Panc1 (cell line): ENCODE data around the gene MED12L. TPM values are rescaled to one million over a fixed set of nuclear protein-coding genes. Genes with fewer than 3 reads are reported as not detected.

Source experiments
- ATAC-seq: fragments of 200-7000 bp; cut with Tn5 transposase; 2 replicates; pipeline ENCODE4 v1.9.1; 2020; ENCODE audit warnings: mild to moderate bottlenecking, moderate library complexity
- BruUV-seq: library from RNA; stranded (reverse); fragments of 400-500 nt; replicated peaks from 2 replicates; lab custom pipeline; 2021; lab: Mats Ljungman, UMichigan
- CTCF ChIA-PET: fragments of 300-600 bp; sonication (Branson Sonifier 250); formaldehyde crosslinking; loops from one replicate; lab custom pipeline; 2022; ENCODE audit warnings: antibody characterized with exemption; lab: Charles Lee
- POLR2A ChIA-PET: fragments of 300-600 bp; sonication (Branson Sonifier 250); formaldehyde crosslinking; loops from one replicate; lab custom pipeline; 2022; ENCODE audit warnings: antibody characterized with exemption; lab: Charles Lee
- DNase-seq: peaks from one replicate; pipeline ENCODE4 v3.0.0-alpha.2; 2010; ENCODE audit warnings: low read depth, low spot score
- H3K27ac ChIP-seq: 2 replicates; pipeline ENCODE4 v1.5.1; 2011; ENCODE audit warnings: mild to moderate bottlenecking, low read length, inconsistent platforms
- H3K27me3 ChIP-seq: fragments of 200-500 bp; sonication (Bioruptor generic); 2 replicates; pipeline ENCODE4 v1.6.0; 2014; ENCODE audit warnings: low read length, inconsistent platforms; ENCODE audit not compliant: control insufficient read depth, insufficient read depth
- H3K36me3 ChIP-seq: fragments of 200-500 bp; sonication (Bioruptor generic); 2 replicates; pipeline ENCODE4 v1.5.1; 2014; ENCODE audit warnings: inconsistent platforms, mild to moderate bottlenecking, low read length, moderate library complexity; ENCODE audit not compliant: control insufficient read depth, insufficient read depth
- H3K4me1 ChIP-seq: 2 replicates; pipeline ENCODE4 v1.5.1; 2011; ENCODE audit warnings: inconsistent platforms, mild to moderate bottlenecking, low read length, moderate library complexity; ENCODE audit not compliant: control insufficient read depth, insufficient read depth
- H3K4me3 ChIP-seq, 2 experiments: 2 replicates each; pipeline ENCODE4 v1.5.1; 2011 to 2012; ENCODE audit warnings: low read depth in 2 of 2, low read length in 2 of 2, mild to moderate bottlenecking in 2 of 2, inconsistent platforms in 1 of 2, moderate library complexity in 1 of 2
- H3K9me3 ChIP-seq: fragments of 200-500 bp; sonication (Bioruptor generic); 2 replicates; pipeline ENCODE4 v1.5.1; 2014; ENCODE audit warnings: low read depth, mild to moderate bottlenecking, inconsistent platforms, low read length, moderate library complexity; ENCODE audit not compliant: control insufficient read depth, insufficient read depth
- POLR2AphosphoS5 ChIP-seq: IDR thresholded peaks from 2 replicates; pipeline ENCODE4 v1.6.1; 2012; ENCODE audit warnings: mild to moderate bottlenecking, low read depth, low read length, moderate library complexity
- SIN3A ChIP-seq: IDR thresholded peaks from 2 replicates; pipeline ENCODE4 v1.6.1; 2012; ENCODE audit warnings: low read depth, mild to moderate bottlenecking, low read length, moderate library complexity, borderline replicate concordance; ENCODE audit not compliant: insufficient read depth
- TCF7L2 ChIP-seq: IDR thresholded peaks from 2 replicates; pipeline ENCODE4 v1.6.1; 2011; ENCODE audit warnings: mild to moderate bottlenecking, low read depth, low read length, inconsistent platforms
- in situ Hi-C: cut with HindIII; loops from 2 replicates; pipeline ENCODE4 v1.10.0; 2016; ENCODE audit warnings: low sequenced_read_pairs, low pct_unique_long_range_greater_than_20kb
- intact Hi-C: fragments of 100-400 bp; cut with micrococcal nuclease; formaldehyde crosslinking; loops from one replicate; pipeline ENCODE4 v1.10.0; 2022; ENCODE audit not compliant: unreplicated experiment
- total RNA-seq: library from RNA; stranded (reverse); gene quantifications from one replicate; pipeline ENCODE4 v1.2.1, GENCODE V29; 2021; ENCODE audit not compliant: unreplicated experiment
- TF ChIP-seq, protein P1 (sequence below): fragments of 450-650 bp; IDR thresholded peaks from 2 replicates; pipeline ENCODE4 v1.5.1; 2017; ENCODE audit warnings: mild to moderate bottlenecking
- TF ChIP-seq, protein P2 (sequence below), 2 experiments: IDR thresholded peaks; 2 replicates each; pipeline ENCODE4 v1.6.1; 2011 to 2012; ENCODE audit warnings: low read depth in 2 of 2, control low read depth in 1 of 2, low read length in 1 of 2, mild to moderate bottlenecking in 1 of 2, moderate library complexity in 1 of 2; ENCODE audit not compliant: insufficient read depth in 1 of 2

The MED12L gene
- total RNA-seq, 1 experiment from 2014 or later: 2.8 TPM

DNA sequence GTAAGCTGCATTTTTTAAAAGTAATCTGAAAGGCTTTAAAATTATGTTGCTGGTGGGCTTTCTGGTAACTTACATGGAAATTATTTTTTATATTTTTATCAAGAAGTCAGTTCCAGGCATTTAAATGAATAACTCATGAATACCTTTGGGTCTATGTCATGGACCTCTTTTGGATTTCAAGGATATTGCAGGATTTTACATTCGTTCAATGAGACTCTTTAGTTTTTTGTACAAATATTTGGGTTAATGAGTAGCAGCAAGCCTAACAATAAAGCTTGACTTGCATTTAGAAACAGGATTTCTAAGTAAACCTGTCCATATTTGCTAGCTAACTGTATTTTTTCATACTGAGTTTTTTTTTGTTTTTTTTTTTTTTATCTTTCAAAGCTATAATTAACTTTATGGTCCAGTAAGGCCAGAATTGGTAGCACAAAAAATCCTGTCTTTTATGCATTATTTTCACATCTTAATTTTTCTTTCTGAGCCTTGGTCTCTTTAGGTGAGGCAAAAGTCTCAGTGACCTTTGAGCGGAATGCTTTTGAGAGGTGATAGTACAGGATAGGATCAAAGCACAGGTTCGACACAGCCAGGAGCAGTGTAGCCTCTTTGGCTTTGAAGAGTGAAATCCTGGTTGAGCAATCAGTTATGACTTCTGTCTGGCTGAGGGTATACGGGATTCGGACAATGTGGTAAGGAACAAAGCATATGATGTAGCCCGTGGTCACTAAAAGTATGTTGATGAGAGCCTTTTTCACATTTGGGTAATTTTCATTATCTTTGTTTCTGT, 112.7 kb downstream of the MED12L start:
- ChIA-PET CTCF (no interaction called here), POLR2A (no interaction called here)
- no TSS peak for BruUV-seq
- intact Hi-C loops (no loop called here), in situ Hi-C loops (no loop called here)
- no peaks in the 10 kb centered on the region for H3K4me1 ChIP-seq
- no peak for ATAC-seq
- TF ChIP-seq, protein P1, sequence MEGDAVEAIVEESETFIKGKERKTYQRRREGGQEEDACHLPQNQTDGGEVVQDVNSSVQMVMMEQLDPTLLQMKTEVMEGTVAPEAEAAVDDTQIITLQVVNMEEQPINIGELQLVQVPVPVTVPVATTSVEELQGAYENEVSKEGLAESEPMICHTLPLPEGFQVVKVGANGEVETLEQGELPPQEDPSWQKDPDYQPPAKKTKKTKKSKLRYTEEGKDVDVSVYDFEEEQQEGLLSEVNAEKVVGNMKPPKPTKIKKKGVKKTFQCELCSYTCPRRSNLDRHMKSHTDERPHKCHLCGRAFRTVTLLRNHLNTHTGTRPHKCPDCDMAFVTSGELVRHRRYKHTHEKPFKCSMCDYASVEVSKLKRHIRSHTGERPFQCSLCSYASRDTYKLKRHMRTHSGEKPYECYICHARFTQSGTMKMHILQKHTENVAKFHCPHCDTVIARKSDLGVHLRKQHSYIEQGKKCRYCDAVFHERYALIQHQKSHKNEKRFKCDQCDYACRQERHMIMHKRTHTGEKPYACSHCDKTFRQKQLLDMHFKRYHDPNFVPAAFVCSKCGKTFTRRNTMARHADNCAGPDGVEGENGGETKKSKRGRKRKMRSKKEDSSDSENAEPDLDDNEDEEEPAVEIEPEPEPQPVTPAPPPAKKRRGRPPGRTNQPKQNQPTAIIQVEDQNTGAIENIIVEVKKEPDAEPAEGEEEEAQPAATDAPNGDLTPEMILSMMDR: no peak
- TF ChIP-seq, protein P2, sequence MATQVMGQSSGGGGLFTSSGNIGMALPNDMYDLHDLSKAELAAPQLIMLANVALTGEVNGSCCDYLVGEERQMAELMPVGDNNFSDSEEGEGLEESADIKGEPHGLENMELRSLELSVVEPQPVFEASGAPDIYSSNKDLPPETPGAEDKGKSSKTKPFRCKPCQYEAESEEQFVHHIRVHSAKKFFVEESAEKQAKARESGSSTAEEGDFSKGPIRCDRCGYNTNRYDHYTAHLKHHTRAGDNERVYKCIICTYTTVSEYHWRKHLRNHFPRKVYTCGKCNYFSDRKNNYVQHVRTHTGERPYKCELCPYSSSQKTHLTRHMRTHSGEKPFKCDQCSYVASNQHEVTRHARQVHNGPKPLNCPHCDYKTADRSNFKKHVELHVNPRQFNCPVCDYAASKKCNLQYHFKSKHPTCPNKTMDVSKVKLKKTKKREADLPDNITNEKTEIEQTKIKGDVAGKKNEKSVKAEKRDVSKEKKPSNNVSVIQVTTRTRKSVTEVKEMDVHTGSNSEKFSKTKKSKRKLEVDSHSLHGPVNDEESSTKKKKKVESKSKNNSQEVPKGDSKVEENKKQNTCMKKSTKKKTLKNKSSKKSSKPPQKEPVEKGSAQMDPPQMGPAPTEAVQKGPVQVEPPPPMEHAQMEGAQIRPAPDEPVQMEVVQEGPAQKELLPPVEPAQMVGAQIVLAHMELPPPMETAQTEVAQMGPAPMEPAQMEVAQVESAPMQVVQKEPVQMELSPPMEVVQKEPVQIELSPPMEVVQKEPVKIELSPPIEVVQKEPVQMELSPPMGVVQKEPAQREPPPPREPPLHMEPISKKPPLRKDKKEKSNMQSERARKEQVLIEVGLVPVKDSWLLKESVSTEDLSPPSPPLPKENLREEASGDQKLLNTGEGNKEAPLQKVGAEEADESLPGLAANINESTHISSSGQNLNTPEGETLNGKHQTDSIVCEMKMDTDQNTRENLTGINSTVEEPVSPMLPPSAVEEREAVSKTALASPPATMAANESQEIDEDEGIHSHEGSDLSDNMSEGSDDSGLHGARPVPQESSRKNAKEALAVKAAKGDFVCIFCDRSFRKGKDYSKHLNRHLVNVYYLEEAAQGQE (IDR thresholded peaks at IDR 0.05; ENCODE audit: insufficient read depth in 1 of 2, low read depth in 2 of 2, low read length in 1 of 2): no peak
- TF ChIP-seq TCF7L2 (no peak), SIN3A (no peak), POLR2AphosphoS5 (no peak)
- no peak overlapping the region for H3K27ac ChIP-seq
- no peak overlapping the region for H3K4me3 ChIP-seq
- H3K27me3 ChIP-seq: no peaks in the 10 kb centered on the region
- no peak for DNase-seq
- no peaks in the 10 kb centered on the region for H3K9me3 ChIP-seq
- no peaks in the 10 kb centered on the region for H3K36me3 ChIP-seq

DNA sequence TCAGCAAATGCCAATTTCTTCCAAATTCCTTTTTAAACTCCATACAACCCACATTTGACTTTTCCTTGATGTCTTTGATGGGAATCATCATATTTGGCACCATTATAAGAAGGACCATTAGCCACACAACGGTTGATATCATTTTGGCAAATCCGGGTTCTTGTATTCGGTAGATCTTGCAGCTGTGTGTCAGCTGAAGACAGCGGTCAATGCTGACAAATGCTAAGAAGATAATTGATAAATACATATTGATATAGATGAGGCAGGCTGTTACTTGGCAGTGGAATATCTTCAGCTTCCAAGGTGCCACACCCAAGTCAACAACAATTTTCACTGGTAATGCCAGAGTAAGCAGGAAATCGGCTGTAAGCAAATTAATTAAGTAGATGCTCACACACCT, 113.4 kb downstream of the MED12L start:
- DNase-seq: no peak
- Histone ChIP-seq H3K4me1 (no peaks in the 10 kb centered on the region), H3K36me3 (no peaks in the 10 kb centered on the region), H3K27me3 (no peaks in the 10 kb centered on the region), H3K4me3 (no peak overlapping the region), H3K9me3 (no peaks in the 10 kb centered on the region), H3K27ac (no peak overlapping the region)
- TF ChIP-seq SIN3A (no peak), POLR2AphosphoS5 (no peak), TCF7L2 (no peak)
- TF ChIP-seq, protein P2 (IDR thresholded peaks at IDR 0.05; ENCODE audit: insufficient read depth in 1 of 2, low read depth in 2 of 2, low read length in 1 of 2): no peak
- TF ChIP-seq, protein P1: no peak
- ATAC-seq: no peak
- POLR2A ChIA-PET: no interaction called here
- intact Hi-C loops: no loop called here
- in situ Hi-C loops: no loop called here
- CTCF ChIA-PET: no interaction called here
- no TSS peak for BruUV-seq
